OCI-LY1 (cell line): ENCODE results near the gene MYL6.

Experiments
- H2AFZ ChIP-seq: fragments of 200-600 bp; sonication (generic), shearing (Covaris generic); 2 replicates; pipeline ENCODE4 v1.6.0; 2014; ENCODE audit warnings: antibody characterized with exemption, mild to moderate bottlenecking, low read length
- H3F3A ChIP-seq: fragments of 200-600 bp; sonication (generic), shearing (Covaris generic); 2 replicates; pipeline ENCODE4 v1.6.0; 2014; ENCODE audit warnings: mild to moderate bottlenecking, antibody characterized with exemption, low read length, moderate library complexity; ENCODE audit not compliant: insufficient read depth
- H3K27ac ChIP-seq: fragments of 200-600 bp; sonication (generic); 2 replicates; pipeline ENCODE4 v1.5.1; 2014; ENCODE audit warnings: low read length, mixed run types, mild to moderate bottlenecking, low read depth; ENCODE audit not compliant: poor library complexity, severe bottlenecking
- H3K27me3 ChIP-seq: fragments of 200-600 bp; sonication (generic); 2 replicates; pipeline ENCODE4 v1.6.0; 2014; ENCODE audit warnings: antibody characterized with exemption, mild to moderate bottlenecking, low read length, moderate library complexity; ENCODE audit not compliant: insufficient read depth
- H3K36me3 ChIP-seq: fragments of 200-600 bp; sonication (generic); 2 replicates; pipeline ENCODE4 v1.6.1; 2014; ENCODE audit warnings: mild to moderate bottlenecking, antibody characterized with exemption, low read length, moderate library complexity, mixed read lengths; ENCODE audit not compliant: insufficient read depth
- H3K4me1 ChIP-seq: fragments of 200-600 bp; sonication (generic); 2 replicates; pipeline ENCODE4 v1.5.1; 2014; ENCODE audit warnings: mild to moderate bottlenecking, low read length, moderate library complexity; ENCODE audit not compliant: insufficient read depth, severe bottlenecking
- H3K4me2 ChIP-seq: fragments of 200-600 bp; sonication (generic), shearing (Covaris generic); 2 replicates; pipeline ENCODE4 v1.6.1; 2014; ENCODE audit warnings: low read length
- H3K4me3 ChIP-seq: fragments of 200-600 bp; sonication (generic); 2 replicates; pipeline ENCODE4 v1.5.1; 2014; ENCODE audit warnings: low read length, low read depth, mild to moderate bottlenecking, mixed read lengths; ENCODE audit not compliant: poor library complexity, severe bottlenecking
- H3K79me2 ChIP-seq: fragments of 200-600 bp; shearing (Covaris generic); 2 replicates; pipeline ENCODE4 v1.6.1; 2016; ENCODE audit warnings: mixed run types, low read length, mixed read lengths; ENCODE audit not compliant: insufficient read depth
- H3K9ac ChIP-seq: fragments of 200-600 bp; sonication (generic), shearing (Covaris generic); 2 replicates; pipeline ENCODE4 v1.6.1; 2014; ENCODE audit warnings: mild to moderate bottlenecking, low read length, mixed read lengths
- H3K9me2 ChIP-seq: fragments of 200-600 bp; sonication (generic), shearing (Covaris generic); 2 replicates; pipeline ENCODE4 v1.6.1; 2014; ENCODE audit warnings: low read depth, mild to moderate bottlenecking, low read length, mixed read lengths
- H3K9me3 ChIP-seq: fragments of 200-600 bp; shearing (Covaris generic); 2 replicates; pipeline ENCODE4 v1.6.1; 2014; ENCODE audit warnings: low read length, mixed read lengths
- H4K20me1 ChIP-seq: fragments of 200-600 bp; sonication (generic), shearing (Covaris generic); 2 replicates; pipeline ENCODE4 v1.6.0; 2016; ENCODE audit warnings: mild to moderate bottlenecking, low read length; ENCODE audit not compliant: insufficient read depth
- EZH2 ChIP-seq: fragments of 200-600 bp; sonication (generic), shearing (Covaris generic); IDR thresholded peaks from 2 replicates; pipeline ENCODE4 v1.8.0; 2017; ENCODE audit warnings: borderline replicate concordance, mixed run types, mild to moderate bottlenecking, antibody characterized with exemption, low read length, moderate library complexity, mixed read lengths
- TF ChIP-seq, protein P1 (sequence below): fragments of 200-600 bp; sonication (generic), shearing (Covaris generic); IDR thresholded peaks from 2 replicates; pipeline ENCODE4 v1.5.1; 2017; ENCODE audit warnings: mild to moderate bottlenecking, antibody characterized with exemption, low read length, moderate library complexity, mixed read lengths

The MYL6 gene

GRCh38 chr12:56188778-56189098 lies 30.6 kb downstream of the MYL6 start:
- Histone ChIP-seq H3K9me2 (no peaks in the 10 kb centered on the region), H4K20me1 (no peaks in the 10 kb centered on the region), H3K9ac (peak overlapping the region; percentile 95), H3F3A (peaks cover 9% of the 10 kb centered on the region; the same call in 1 of the 2 replicates), H3K4me3 (peak overlapping the region; percentile 98), H3K27me3 (no peaks in the 10 kb centered on the region), H3K36me3 (peaks cover 38% of the 10 kb centered on the region), H2AFZ (no peak overlapping the region), H3K9me3 (no peaks in the 10 kb centered on the region), H3K27ac (peak overlapping the region; percentile 57), H3K4me2 (peak overlapping the region; percentile 94), H3K4me1 (peaks cover 33% of the 10 kb centered on the region), H3K79me2 (peaks cover 24% of the 10 kb centered on the region)
- TF ChIP-seq EZH2, result no peak
- TF ChIP-seq, protein P1, sequence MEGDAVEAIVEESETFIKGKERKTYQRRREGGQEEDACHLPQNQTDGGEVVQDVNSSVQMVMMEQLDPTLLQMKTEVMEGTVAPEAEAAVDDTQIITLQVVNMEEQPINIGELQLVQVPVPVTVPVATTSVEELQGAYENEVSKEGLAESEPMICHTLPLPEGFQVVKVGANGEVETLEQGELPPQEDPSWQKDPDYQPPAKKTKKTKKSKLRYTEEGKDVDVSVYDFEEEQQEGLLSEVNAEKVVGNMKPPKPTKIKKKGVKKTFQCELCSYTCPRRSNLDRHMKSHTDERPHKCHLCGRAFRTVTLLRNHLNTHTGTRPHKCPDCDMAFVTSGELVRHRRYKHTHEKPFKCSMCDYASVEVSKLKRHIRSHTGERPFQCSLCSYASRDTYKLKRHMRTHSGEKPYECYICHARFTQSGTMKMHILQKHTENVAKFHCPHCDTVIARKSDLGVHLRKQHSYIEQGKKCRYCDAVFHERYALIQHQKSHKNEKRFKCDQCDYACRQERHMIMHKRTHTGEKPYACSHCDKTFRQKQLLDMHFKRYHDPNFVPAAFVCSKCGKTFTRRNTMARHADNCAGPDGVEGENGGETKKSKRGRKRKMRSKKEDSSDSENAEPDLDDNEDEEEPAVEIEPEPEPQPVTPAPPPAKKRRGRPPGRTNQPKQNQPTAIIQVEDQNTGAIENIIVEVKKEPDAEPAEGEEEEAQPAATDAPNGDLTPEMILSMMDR, result no peak

DNA sequence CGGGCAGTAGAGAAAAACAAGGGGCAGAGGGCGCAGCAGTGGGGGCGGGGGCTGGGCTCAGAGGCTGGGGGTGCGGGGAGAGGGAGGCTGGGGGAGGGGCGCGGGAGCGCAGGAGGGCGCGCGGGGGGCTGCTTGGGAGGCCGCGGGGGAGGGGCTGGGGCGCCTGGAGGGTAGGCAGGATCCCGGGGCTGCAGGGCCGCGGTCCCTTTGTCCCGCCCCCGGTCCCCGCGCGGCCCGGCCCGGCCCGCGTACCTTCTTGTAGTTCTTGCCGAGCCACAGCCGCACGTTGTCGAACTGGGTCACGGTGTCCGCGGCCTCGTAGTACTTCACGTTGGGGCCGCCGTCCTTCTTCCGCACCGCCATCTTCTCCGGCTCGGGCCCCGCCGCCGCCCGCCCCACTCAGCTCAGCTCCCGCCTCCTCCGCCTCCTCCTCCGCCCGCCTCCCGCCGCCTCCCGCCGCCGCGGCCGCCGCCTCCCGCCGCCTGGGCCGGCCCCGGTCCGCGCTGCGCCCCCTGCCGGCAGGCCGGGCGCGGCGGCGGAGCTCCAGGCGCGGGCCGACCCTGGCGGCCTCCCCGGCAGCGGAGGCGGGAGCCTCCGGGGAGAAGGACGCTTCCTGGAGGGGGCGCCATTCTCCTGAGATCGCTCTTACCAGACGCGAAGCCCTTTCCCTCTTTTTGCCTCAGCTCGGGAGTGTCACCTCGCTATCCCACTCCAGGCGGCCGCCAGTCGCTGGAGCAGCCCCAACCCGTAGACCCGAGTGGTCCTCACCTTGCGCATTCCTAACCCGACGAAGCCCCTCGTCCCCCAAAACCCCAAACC lies 31.1 kb downstream of the MYL6 start, which contains the start of gene SMARCC2:
SMARCC2 (minus strand) TSS at position 385 of the 819 bp plus-strand sequence; CDS start at position 363, 22 bp downstream.
- Histone ChIP-seq H2AFZ (peak within 1 kb of the TSS; percentile 39; the same call in 1 of the 2 replicates), H3K79me2 (peaks cover 24% of the 10 kb centered on the region), H3F3A (peaks cover 9% of the 10 kb centered on the region; the same call in 1 of the 2 replicates), H3K4me3 (peak within 1 kb of the TSS; percentile 98), H3K27ac (peak within 1 kb of the TSS; percentile 78), H3K4me1 (peaks cover 36% of the 10 kb centered on the region), H3K4me2 (peak within 1 kb of the TSS; percentile 100), H3K9me3 (no peaks in the 10 kb centered on the region), H3K36me3 (peaks cover 32% of the 10 kb centered on the region), H3K9ac (peak within 1 kb of the TSS; percentile 98), H3K9me2 (no peaks in the 10 kb centered on the region), H3K27me3 (no peaks in the 10 kb centered on the region), H4K20me1 (no peaks in the 10 kb centered on the region)
- TF ChIP-seq EZH2, result no peak
- TF ChIP-seq, protein P1, result peak; percentile 68

DNA sequence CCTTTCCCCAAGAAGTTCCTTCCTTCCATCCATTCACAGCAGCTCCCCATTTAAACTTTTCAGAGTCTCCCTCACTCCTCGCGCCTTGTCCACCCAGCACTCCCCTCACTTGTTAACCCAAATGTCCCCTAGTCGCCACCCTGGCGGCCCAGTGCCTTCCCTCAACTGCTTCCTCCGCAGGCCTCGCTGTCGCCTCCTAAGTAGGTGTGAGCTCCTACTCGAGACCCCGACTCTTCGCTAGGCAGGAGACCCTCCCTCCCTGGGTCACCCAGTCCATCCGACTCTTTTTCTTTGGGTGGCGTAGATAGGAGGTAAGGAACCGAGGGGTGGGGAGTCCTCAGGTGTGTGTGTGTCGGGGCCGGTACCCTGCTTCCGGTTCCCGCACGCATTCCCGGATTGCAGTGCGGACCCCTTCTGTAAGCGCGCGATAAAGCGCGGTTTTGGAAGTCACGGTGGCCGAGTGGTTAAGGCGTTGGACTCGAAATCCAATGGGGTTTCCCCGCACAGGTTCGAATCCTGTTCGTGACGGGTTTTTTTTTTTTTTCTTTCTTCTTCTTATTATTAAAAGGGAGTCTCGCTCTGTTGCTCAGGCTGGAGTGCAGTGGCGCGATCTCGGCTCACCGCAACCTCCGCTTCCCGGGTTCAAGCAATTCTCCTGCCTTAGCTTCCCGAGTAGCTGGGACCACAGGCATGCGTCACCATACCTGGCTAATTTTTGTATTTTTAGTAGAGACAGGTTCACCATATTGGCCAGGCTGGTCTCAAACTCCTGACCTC lies 31.9 kb downstream of the MYL6 start:
- H3K36me3 ChIP-seq, result peaks cover 24% of the 10 kb centered on the region
- H3K4me2 ChIP-seq, result peak overlapping the region; percentile 100
- H2AFZ ChIP-seq, result peak overlapping the region; percentile 39; the same call in 1 of the 2 replicates
- no peaks in the 10 kb centered on the region for H3K9me3 ChIP-seq
- H3F3A ChIP-seq, result peaks cover 9% of the 10 kb centered on the region; the same call in 1 of the 2 replicates
- peak overlapping the region; percentile 98 for H3K4me3 ChIP-seq
- peak overlapping the region; percentile 98 for H3K9ac ChIP-seq
- H4K20me1 ChIP-seq, result no peaks in the 10 kb centered on the region
- TF ChIP-seq EZH2, result no peak
- TF ChIP-seq, protein P1, result no peak
- no peaks in the 10 kb centered on the region for H3K27me3 ChIP-seq
- peak overlapping the region; percentile 78 for H3K27ac ChIP-seq
- peaks cover 24% of the 10 kb centered on the region for H3K79me2 ChIP-seq
- H3K4me1 ChIP-seq, result peaks cover 37% of the 10 kb centered on the region
- H3K9me2 ChIP-seq, result no peaks in the 10 kb centered on the region
